Sigmoid colon (tissue), 7 donors: ENCODE results near the gene LEPROT. TPM values are rescaled to one million over a fixed set of nuclear protein-coding genes. Genes with fewer than 3 reads are reported as not detected.

Experiments used
- DNase-seq: peaks from one replicate; pipeline ENCODE4 v3.0.0-alpha.2; 2019
- H3K27ac ChIP-seq, 4 donors: fragments of 200-600 bp; sonication (generic); one replicate each; pipeline ENCODE4 v1.5.1; 2016 to 2019; ENCODE audit warnings: mild to moderate bottlenecking in 1 of 4
- H3K27me3 ChIP-seq, 3 donors: fragments of 200-600 bp; sonication (generic); one replicate each; pipeline ENCODE4 v1.5.1; 2019; ENCODE audit warnings: mild to moderate bottlenecking in 1 of 3
- H3K36me3 ChIP-seq, 4 donors: fragments of 200-600 bp; sonication (generic); one replicate each; pipeline ENCODE4 v1.5.1; 2016 to 2019
- H3K4me1 ChIP-seq, 4 donors: fragments of 200-600 bp; sonication (generic); one replicate each; pipeline ENCODE4 v1.5.1; 2017 to 2019
- H3K4me3 ChIP-seq, 4 donors: fragments of 200-600 bp; sonication (generic); one replicate each; pipeline ENCODE4 v1.5.1; 2017 to 2019; ENCODE audit warnings: mild to moderate bottlenecking in 2 of 4, moderate library complexity in 1 of 4
- H3K9me3 ChIP-seq, 4 donors: fragments of 200-600 bp in 3 of 4; sonication (generic) in 3 of 4; one replicate each; pipeline versions ENCODE4 v1.5.1 to v1.6.1; 2013 to 2019
- EP300 ChIP-seq, 4 donors: sonication (generic); formaldehyde crosslinking; IDR thresholded peaks; one replicate each; pipeline ENCODE4 v1.6.1; 2017; ENCODE audit warnings: antibody characterized with exemption in 4 of 4
- POLR2A ChIP-seq, 2 donors: fragments of 450-650 bp; IDR thresholded peaks; one replicate each; pipeline ENCODE4 v1.6.1; 2016; ENCODE audit warnings: antibody characterized with exemption in 2 of 2, mild to moderate bottlenecking in 2 of 2, moderate library complexity in 2 of 2
- POLR2AphosphoS5 ChIP-seq, 4 donors: sonication (generic); formaldehyde crosslinking; IDR thresholded peaks; one replicate each; pipeline ENCODE4 v1.6.1; 2017; ENCODE audit warnings: antibody characterized with exemption in 4 of 4
- WGBS, 2 donors: extraction: QIAGEN DNeasy Blood & Tissue Kit; methylation state at CpG; one replicate each; pipeline ENCODE4 v1.1.7; 2013; 5-methylcytosine and 5-hydroxymethylcytosine counted together
- intact Hi-C: fragments of 100-400 bp; cut with DNase I; formaldehyde crosslinking; loops from one replicate; pipeline ENCODE4 v1.15.1; 2023
- polyA plus RNA-seq, 3 donors: library from polyadenylated mRNA; stranded (reverse); fragments of 200-250 nt; gene quantifications; one replicate each; pipeline ENCODE4 v1.2.3, GENCODE V29; 2013
- total RNA-seq, 4 donors: library from RNA; depleted of rRNA; stranded (reverse); fragments of >200 nt; gene quantifications; one replicate each; pipeline ENCODE4 v1.1.0, GENCODE V29; 2016
- TF ChIP-seq, protein P1 (sequence below), 4 experiments: fragments of 450-650 bp in 3 of 4; fragments of 200-600 bp in 1 of 4; IDR thresholded peaks; one replicate each; pipeline ENCODE4 v1.5.1; 2016 to 2019; ENCODE audit warnings: antibody characterized with exemption in 4 of 4, mild to moderate bottlenecking in 3 of 4, moderate library complexity in 2 of 4
- donor health status: healthy with polysubstance abuse.
- donor health status: Bipolar disorder and iron deficiency.
- donor health status: healthy.

The LEPROT gene
- total and polyA plus RNA-seq, 7 donors = 14.3 to 67.8 (median 48.2) TPM

DNA sequence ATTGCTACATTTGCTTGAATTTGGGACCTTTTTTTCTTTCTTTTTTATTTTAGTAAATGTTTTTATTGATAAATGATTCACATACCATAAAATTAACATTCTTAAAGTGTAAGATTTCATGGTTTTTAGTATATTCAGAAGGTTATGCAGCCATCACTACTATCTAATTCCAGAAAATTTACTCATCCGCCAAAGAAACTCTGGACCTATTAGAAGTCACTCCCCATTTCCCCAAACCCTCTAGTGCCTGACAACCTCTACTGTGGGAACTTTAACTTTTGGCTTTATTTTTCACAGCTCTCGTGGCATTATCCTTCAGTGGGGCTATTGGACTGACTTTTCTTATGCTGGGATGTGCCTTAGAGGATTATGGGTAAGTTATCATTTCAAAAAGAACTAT is 4.5 kb downstream of the LEPROT start:
- Histone ChIP-seq H3K4me3 (no peak overlapping the region), H3K27me3 (no peaks in the 10 kb centered on the region), H3K9me3 (no peaks in the 10 kb centered on the region), H3K36me3 (peaks cover 0 to 45% (median 7%) of the 10 kb centered on the region in 4 donors), H3K27ac (no peak overlapping the region), H3K4me1 (peaks cover 0 to 42% (median 33%) of the 10 kb centered on the region in 4 donors)
- intact Hi-C loops = no loop called here
- TF ChIP-seq, protein P1, sequence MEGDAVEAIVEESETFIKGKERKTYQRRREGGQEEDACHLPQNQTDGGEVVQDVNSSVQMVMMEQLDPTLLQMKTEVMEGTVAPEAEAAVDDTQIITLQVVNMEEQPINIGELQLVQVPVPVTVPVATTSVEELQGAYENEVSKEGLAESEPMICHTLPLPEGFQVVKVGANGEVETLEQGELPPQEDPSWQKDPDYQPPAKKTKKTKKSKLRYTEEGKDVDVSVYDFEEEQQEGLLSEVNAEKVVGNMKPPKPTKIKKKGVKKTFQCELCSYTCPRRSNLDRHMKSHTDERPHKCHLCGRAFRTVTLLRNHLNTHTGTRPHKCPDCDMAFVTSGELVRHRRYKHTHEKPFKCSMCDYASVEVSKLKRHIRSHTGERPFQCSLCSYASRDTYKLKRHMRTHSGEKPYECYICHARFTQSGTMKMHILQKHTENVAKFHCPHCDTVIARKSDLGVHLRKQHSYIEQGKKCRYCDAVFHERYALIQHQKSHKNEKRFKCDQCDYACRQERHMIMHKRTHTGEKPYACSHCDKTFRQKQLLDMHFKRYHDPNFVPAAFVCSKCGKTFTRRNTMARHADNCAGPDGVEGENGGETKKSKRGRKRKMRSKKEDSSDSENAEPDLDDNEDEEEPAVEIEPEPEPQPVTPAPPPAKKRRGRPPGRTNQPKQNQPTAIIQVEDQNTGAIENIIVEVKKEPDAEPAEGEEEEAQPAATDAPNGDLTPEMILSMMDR (IDR thresholded peaks at IDR 0.05) = no peak
- TF ChIP-seq POLR2AphosphoS5 (IDR thresholded peaks at IDR 0.05) = no peak
- no peak for TF ChIP-seq POLR2A (IDR thresholded peaks at IDR 0.05)
- no peak for TF ChIP-seq EP300 (IDR thresholded peaks at IDR 0.05)
- WGBS, 2 donors = 94% methylated on average over 2 of the region's 2 CpGs
- DNase-seq = no peak

DNA sequence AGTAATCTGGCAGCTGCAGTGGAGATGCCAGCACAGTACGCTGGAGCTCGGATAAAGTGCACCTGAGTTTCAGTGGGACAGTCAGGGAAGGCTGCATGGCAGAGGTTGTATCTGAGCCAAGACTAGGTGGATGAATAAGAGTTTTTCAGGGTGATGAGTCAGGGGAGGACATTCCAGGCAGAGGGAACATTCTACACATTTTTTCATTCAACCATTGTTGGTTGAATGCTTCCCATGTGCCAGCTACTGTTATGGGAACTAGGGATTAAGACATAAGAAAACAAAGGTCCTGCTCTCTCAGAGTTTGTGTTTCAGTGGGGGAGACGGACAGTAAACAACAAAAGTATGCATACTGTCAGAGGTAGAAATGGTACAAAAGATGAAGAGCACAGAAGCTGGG is 5.2 kb downstream of the LEPROT start:
- peaks cover 0 to 52% (median 9%) of the 10 kb centered on the region in 4 donors for H3K36me3 ChIP-seq
- 96 to 97% methylated on average over 3 of the region's 3 CpGs for WGBS, 2 donors
- peaks cover 0 to 42% (median 33%) of the 10 kb centered on the region in 4 donors for H3K4me1 ChIP-seq
- H3K27me3 ChIP-seq = no peaks in the 10 kb centered on the region
- H3K9me3 ChIP-seq = no peaks in the 10 kb centered on the region
- H3K27ac ChIP-seq = peak overlapping the region in 1 of 4 donors; percentile 62
- DNase-seq = no peak
- intact Hi-C loops = no loop called here
- TF ChIP-seq POLR2AphosphoS5 (IDR thresholded peaks at IDR 0.05) = no peak
- TF ChIP-seq, protein P1 (IDR thresholded peaks at IDR 0.05) = no peak
- TF ChIP-seq POLR2A (IDR thresholded peaks at IDR 0.05) = no peak
- TF ChIP-seq EP300 (IDR thresholded peaks at IDR 0.05) = no peak
- no peak overlapping the region for H3K4me3 ChIP-seq

DNA sequence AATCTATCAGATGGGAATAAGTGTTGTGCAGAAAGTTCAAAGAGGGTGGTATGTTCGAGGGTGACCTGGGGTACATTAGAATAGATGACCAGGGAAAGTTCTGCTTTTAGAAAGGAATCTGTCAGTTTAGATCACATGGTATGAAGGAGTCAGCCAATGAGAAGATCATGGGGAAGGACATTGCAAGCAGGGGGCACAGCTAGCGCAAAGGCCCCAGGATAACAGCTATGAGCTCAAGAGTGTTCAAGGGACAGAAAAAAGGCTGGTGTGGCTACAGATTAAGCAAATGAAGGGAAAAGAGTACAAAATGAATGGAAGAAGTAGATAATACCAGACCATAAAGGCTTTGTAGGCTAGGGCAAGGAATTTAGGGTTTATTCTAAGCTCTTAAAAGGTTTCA is 8.6 kb downstream of the LEPROT start:
- peaks cover 0 to 77% (median 16%) of the 10 kb centered on the region in 4 donors for H3K36me3 ChIP-seq

DNA sequence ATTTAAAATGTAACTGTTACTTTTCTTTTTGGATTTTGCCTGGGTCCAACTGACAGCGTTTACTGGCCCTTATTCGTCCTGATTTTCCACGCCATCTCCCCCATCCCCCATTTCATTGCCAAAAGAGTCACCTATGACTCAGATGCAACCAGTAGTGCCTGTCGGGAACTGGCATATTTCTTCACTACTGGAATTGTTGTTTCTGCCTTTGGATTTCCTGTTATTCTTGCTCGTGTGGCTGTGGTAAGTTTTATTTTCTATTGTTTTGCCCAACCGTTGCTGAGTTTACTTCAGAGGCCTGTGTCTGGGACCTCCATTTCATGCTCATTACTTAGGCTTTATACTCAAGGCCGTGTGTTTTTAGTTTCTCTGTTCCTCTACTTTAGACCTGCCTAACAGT is 9.3 kb downstream of the LEPROT start:
- intact Hi-C loops = loop anchor here (2.0 kb wide), 1 partner anchor 257 kb away; no protein-coding TSS in a partner anchor
- TF ChIP-seq, protein P1 (IDR thresholded peaks at IDR 0.05) = no peak
- TF ChIP-seq EP300 (IDR thresholded peaks at IDR 0.05) (no peak), POLR2AphosphoS5 (IDR thresholded peaks at IDR 0.05) (peak in 1 of 4 donors; percentile 47), POLR2A (IDR thresholded peaks at IDR 0.05) (no peak)
- H3K4me1 ChIP-seq = peaks cover 0 to 14% (median 7%) of the 10 kb centered on the region in 4 donors
- no peaks in the 10 kb centered on the region for H3K9me3 ChIP-seq
- peaks cover 0 to 77% (median 16%) of the 10 kb centered on the region in 4 donors for H3K36me3 ChIP-seq
- DNase-seq = no peak
- 74 to 78% methylated on average over 7 of the region's 7 CpGs for WGBS, 2 donors
- peak overlapping the region in 3 of 4 donors; percentile 0 to 55 (median 29) for H3K27ac ChIP-seq
- H3K4me3 ChIP-seq = no peak overlapping the region
- no peaks in the 10 kb centered on the region for H3K27me3 ChIP-seq

More for the DNA sequence above, 8.6 kb downstream of the LEPROT start:
- H3K4me1 ChIP-seq = peaks cover 0 to 20% (median 9%) of the 10 kb centered on the region in 4 donors
- H3K4me3 ChIP-seq = no peak overlapping the region
- intact Hi-C loops = no loop called here
- no peaks in the 10 kb centered on the region for H3K9me3 ChIP-seq
- 96 to 97% methylated on average over 2 of the region's 2 CpGs for WGBS, 2 donors
- no peak for DNase-seq
- no peaks in the 10 kb centered on the region for H3K27me3 ChIP-seq
- TF ChIP-seq POLR2A (IDR thresholded peaks at IDR 0.05) = no peak
- no peak for TF ChIP-seq EP300 (IDR thresholded peaks at IDR 0.05)
- TF ChIP-seq, protein P1 (IDR thresholded peaks at IDR 0.05) = no peak
- TF ChIP-seq POLR2AphosphoS5 (IDR thresholded peaks at IDR 0.05) = no peak
- H3K27ac ChIP-seq = peak overlapping the region in 1 of 4 donors; percentile 55
